Measurements from ENCODE around the gene CPTP.
A peak's percentile ranks its signal among the peaks of the same experiment; 100 is the strongest.

Gene CPTP

GRCh38 chr1:1317420-1317819, 7.2 kb upstream of the CPTP start:
- DNase-seq: no peak

GRCh38 chr1:1318131-1318652, 6.4 kb upstream of the CPTP start:
- peak in 17 of 56 donors; percentile 15 to 66 (median 34) for DNase-seq

GRCh38 chr1:1318777-1319645, 5.6 kb upstream of the CPTP start:
- DNase-seq: no peak

- no peak for DNase-seq
Observed at GRCh38 chr1:1319646-1319941, 5.0 kb upstream of the CPTP start.

GRCh38 chr1:1320666-1321448, 3.7 kb upstream of the CPTP start:
- no peak for DNase-seq

- no peak for DNase-seq
Observed at GRCh38 chr1:1321477-1321876, 3.1 kb upstream of the CPTP start.

GRCh38 chr1:1322418-1322817, 2.2 kb upstream of the CPTP start:
- DNase-seq: no peak

- DNase-seq: no peak
Observed at GRCh38 chr1:1322952-1323351, 1.6 kb upstream of the CPTP start.

GRCh38 chr1:1324084-1324523, 498 bp upstream of the CPTP start:
- no peak for DNase-seq

- no peak for DNase-seq
Observed at GRCh38 chr1:1325288-1326074, 879 bp downstream of the CPTP start.

- no peak for DNase-seq
Observed at GRCh38 chr1:1326075-1326605, 1.5 kb downstream of the CPTP start.

GRCh38 chr1:1327291-1327690, 2.7 kb downstream of the CPTP start:
- DNase-seq: no peak

- no peak for DNase-seq
Observed at GRCh38 chr1:1328254-1328653, 3.7 kb downstream of the CPTP start.

GRCh38 chr1:1329304-1330210, 5.0 kb downstream of the CPTP start:
- DNase-seq: no peak

GRCh38 chr1:1330366-1331067, 5.9 kb downstream of the CPTP start:
- DNase-seq: no peak

GRCh38 chr1:1331068-1331965, 6.7 kb downstream of the CPTP start, which contains the start of gene TAS1R3:
Gene TAS1R3, plus strand, starts transcription at chr1:1331280. Its CDS starts 66 bp downstream, at chr1:1331346.
- DNase-seq: no peak

GRCh38 chr1:1332031-1332755, 7.6 kb downstream of the CPTP start:
- no peak for DNase-seq
